ENCODE results near the gene REC114. TPM values are rescaled to one million over a fixed set of nuclear protein-coding genes. Genes with fewer than 3 reads are reported as not detected.

REC114 gene
- total and polyA plus RNA-seq, 2 of the 8 experiments (the other 6 are each of a cell fraction or from before 2014, with no cell fraction given): 0.12 TPM; not detected in 1

DNA sequence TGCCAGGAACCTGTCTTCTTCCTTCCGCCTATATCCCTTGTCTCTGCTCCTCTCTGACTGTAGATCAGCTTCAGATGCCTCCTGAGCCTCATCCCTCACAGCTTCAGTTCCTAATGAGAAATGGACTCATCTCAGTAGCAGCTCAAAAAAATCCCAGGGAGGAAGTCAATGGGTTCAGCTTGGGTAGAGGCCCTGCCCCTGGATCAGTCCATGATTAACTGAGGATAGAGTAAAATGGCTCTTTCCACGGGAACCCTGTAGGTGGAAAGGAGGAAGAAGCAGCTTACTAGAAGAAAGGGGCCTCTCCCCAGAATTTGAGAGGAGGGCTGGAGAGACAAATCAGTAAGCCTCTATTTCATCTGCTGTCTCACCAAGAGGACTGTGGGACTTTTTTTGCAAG, 47.3 kb upstream of the REC114 start (continued):
- no peak for TF ChIP-seq EGR1 (IDR thresholded peaks at IDR 0.05; ENCODE audit: borderline replicate concordance, low read depth, low read length)
- TF ChIP-seq CBX8 (IDR thresholded peaks at IDR 0.05; ENCODE audit: borderline replicate concordance, low read depth, low read length): no peak
- TF ChIP-seq POLR2AphosphoS5 (IDR thresholded peaks at IDR 0.05; ENCODE audit: low read depth, low read length): no peak
- no peak for TF ChIP-seq GTF2F1 (IDR thresholded peaks at IDR 0.05; ENCODE audit: borderline replicate concordance, low read depth, low read length)
- TF ChIP-seq NRF1 (IDR thresholded peaks at IDR 0.05; ENCODE audit: low read depth, low read length): no peak
